GM19238 (cell line): Measurements from ENCODE around the gene RBM20.

Source experiments
- DNase-seq: peaks from one replicate; pipeline ENCODE4 v3.0.0; 2011; ENCODE audit warnings: low spot score; ENCODE audit not compliant: insufficient read length

Gene RBM20

DNA sequence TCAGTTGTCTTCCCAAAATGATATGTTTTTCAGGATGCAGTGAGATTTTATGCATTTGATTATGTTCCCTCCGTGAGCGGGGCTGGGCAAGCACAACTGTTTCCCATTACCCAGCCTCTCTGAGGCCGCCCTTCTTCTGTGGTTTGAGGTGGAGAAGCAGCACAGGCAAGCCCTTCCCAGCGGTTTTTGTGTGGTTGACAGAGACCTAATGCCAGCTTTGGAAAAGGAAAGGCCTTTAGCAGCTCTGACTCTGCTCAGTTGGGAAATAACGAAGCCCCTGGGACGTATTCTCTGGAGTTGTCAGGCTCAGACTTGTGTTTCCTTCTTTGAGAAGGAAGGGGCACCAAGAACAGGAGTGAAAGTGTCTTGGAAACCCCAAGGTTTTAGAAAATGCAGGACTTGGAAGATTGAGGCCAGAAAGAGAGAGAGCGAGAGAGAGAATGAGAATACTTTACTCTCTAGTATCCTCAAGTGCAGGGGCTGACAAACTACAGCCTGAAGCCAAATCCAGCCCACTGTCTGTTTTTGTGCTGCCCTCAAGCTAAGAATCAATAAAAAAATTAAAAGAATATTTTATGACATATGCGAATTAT lies 207.0 kb downstream of the RBM20 start:
- no peak for DNase-seq

GRCh38 chr10:110852255-110852896 lies 208.2 kb downstream of the RBM20 start:
- no peak for DNase-seq

DNA sequence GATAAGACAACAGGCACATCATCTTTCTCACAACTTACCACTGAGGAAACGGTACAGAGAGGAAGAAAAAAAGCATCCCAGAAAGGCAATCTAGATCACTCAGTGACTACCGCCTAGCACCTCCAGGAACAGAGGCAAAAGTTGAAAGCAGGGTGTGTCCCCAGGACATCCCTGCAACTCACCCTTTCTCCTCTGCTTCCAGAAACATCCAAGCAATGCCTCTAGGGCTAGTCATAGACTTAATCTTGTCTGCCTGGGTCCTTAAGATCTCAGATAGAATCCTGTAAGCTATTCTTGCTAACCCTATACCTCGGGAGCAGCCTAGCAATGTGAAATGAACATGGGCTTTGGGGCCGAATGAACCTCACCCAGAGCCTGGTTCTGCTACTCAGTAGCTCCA lies 208.8 kb downstream of the RBM20 start:
- no peak for DNase-seq

GRCh38 chr10:110853921-110854605 lies 209.9 kb downstream of the RBM20 start:
- no peak for DNase-seq

DNA sequence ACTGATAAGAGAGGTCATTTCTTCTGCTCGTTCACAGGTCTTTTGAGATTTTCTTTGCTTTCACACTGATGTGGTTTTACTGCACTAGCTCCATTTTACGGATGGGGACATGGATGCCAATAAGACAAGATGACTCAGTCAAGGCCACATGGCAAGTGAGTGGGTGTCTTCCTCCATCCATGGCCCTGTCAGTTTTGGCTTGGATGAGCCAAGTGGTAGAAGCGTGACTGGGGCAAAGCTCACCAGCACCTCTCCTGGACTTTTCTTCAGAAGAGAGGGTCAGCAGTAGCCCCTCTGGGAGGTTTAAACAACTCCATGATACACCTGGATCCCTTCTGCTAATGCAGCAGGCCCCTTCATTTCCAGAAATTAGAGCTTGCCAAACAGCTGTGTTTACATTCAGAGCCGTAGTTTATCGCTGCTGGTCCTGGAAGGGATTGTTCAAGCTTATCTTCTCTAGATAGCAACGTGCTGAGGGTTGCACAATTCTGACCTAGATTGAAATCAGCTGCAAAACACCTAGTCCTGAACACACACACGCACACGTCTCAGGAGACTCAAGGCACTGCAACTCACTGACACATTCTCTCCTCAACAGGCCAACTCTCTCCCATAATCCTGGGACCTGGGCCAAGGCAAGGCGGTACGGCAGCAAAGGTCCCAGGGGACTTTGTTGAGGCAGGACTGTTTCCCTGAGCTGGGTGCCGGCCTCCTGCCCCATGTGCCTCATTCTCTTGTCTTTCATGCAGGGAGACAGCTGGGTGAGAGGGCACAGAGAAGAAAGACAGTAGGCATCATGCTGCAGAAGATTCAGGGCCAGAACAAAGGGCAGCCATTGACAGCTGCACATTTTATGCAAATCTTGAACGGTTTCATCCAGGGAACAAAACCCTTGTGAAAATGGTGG lies 213.4 kb downstream of the RBM20 start:
- no peak for DNase-seq

- no peak for DNase-seq
These were observed 214.3 kb downstream of the RBM20 start for GRCh38 chr10:110858297-110858934.

GRCh38 chr10:110859206-110859972 lies 215.3 kb downstream of the RBM20 start:
- no peak for DNase-seq

DNA sequence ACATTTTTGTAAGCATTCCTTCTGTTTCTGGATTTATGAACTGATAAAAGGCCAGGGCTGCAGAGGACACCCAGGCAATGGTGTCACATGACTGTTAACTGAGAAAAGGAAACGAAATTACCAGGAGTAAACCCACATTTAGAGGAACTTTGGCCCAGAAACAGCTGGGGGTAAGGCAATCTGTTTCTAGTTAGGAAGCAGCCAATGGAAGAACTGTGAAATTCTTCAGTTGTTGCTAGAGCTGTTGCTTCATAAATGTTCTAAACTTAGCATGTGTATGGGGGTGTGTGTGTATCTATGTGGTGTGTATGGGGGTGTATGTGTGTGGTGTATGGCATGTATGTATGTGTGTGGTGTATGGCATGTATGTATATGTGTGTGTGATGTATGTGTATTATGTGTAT lies 215.8 kb downstream of the RBM20 start:
- DNase-seq = no peak

- DNase-seq = no peak
These were observed 216.6 kb downstream of the RBM20 start for GRCh38 chr10:110860576-110861241.

- DNase-seq = no peak
These were observed 217.3 kb downstream of the RBM20 start for GRCh38 chr10:110861476-110861875.

DNA sequence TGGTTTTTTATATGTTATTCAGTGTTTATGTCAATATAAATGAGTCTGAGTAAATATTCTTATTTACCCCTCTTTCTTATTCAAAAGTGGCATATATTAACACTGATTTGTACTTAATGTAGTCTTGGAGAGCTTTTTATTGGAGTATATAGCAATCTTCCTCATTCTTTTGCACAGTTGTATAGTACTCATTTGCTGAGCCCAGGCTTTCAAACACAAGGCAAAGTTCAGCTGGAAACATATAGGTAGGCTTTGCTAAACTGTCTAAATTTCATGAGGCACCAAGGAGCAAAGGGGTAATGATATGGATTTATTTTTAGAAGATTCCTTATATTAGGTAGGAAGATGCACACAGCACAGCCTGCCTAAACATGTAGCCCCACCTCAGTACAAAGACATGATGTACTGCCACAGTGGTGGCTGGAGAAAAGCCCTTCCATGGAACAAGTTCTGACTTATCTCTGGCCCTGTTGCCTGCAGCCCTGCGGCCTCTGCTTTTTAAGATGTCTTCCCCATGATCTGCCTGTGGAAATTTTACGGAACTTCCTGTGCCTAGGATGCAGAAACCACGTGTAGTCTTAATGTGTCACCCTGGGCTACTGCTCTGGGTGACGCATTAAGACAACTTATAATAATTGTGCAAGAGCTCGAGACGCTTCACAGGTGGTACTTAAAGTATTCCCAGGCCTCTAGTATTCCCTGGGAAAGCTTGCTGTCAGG lies 218.0 kb downstream of the RBM20 start:
- DNase-seq = no peak

DNA sequence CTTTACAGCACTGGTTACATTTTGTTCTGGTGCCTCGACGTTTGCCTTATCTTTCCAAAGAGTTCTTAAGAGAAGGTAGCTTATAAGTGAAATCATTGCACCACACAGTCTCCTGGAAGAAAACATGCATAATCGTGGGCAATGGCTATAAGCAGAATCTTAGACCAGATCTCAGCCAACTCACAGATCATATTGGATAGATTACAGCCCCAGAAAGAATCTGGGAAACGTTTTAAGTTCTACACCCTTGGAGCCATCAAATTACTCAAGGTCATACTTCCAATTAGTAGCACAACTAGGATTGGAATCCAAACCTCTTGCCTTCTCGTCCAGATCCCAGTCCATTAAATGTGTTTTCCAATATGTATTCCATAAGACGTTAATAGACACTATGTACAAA lies 218.8 kb downstream of the RBM20 start:
- no peak for DNase-seq

- DNase-seq = no peak
These were observed 219.2 kb downstream of the RBM20 start for GRCh38 chr10:110863361-110863760.

DNA sequence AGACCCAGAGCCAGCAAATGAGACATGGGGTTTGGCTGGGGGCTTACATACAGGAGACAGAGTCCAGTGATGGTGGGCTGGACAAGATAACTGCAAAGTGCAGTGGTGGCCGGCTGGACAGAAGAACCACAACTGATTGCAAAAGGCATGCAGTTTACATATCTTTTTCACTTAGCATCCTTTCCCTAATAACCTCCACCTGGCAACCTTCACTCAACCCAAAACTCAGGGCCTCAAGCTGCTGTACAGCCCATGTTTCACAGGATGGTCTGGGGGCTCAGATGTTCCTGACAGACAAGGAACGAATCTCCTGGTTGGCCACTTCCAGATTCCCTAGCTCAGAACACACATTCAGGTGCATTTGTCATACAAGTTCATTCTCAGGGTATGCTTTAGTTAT lies 219.8 kb downstream of the RBM20 start:
- DNase-seq = no peak

DNA sequence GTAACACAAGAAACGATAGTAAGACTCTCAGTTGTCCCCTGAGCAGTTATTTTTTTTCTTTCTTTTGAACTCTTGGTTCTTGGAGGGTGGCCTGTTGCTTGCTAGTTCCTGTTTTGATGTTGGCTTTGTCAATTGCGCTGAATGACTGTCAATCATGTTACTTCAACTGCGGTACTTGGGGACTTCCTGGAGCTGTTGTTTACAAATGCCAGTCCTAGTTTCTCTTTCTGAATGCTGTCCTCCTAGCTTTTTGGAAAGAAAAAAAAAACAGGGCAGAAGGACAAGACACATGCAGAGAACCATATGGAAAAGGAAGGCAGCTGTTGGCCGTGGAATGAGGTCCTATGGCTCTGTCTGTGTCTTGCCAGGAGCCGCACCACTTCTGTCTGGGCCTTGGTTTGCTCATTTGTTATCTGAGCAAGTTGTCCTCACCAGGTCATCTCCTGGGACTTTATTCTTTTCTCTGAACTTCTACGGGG lies 220.6 kb downstream of the RBM20 start:
- no peak for DNase-seq

- no peak for DNase-seq
These were observed 221.2 kb downstream of the RBM20 start for GRCh38 chr10:110865186-110865808.

DNA sequence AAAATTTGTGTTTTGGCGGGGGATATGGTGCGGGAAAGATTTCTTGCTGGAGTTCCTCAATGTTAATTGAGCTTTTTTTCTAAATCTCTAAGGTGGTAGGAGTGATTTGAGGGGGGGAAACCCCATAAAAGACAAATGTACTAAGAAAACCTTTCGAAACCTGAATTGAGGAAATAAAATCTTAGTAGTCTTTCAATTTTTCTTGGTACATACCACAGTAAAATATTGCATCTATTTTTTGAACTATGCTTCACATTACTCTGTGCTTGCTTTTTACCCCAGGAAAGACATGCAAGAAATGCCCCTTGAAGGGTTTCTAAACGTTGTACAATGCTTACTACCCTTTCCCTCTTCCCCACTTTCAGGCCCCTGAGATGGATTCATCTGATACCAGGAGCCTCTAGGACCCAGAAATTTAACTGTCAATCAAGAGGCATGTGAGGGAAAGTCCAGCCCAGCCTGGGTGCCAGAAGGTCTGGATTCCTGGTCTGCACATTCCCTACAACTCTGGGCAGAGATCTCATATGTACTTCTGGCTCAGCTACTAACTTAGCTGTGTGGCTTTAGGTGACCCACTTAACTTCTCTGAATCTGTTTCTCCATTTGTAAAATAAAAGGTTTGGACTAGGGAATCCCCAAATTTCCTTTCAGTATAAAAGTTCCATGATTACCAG lies 221.8 kb downstream of the RBM20 start:
- no peak for DNase-seq
